GM12801 (cell line): ENCODE data around the gene KLC1.

ENCODE experiments used
- CTCF ChIP-seq: IDR thresholded peaks from one replicate; pipeline ENCODE4 v1.5.1; 2011; ENCODE audit warnings: control low read depth; ENCODE audit not compliant: insufficient read length; ENCODE audit errors: extremely low read depth

Gene KLC1

GRCh38 chr14:103738166-103738565, 109.2 kb downstream of the KLC1 start:
- no peak for TF ChIP-seq CTCF

GRCh38 chr14:103738701-103739451, 109.9 kb downstream of the KLC1 start:
- no peak for TF ChIP-seq CTCF

GRCh38 chr14:103739466-103739792, 110.4 kb downstream of the KLC1 start:
- no peak for TF ChIP-seq CTCF

- TF ChIP-seq CTCF = no peak
These were observed 110.9 kb downstream of the KLC1 start for GRCh38 chr14:103739793-103740501.

GRCh38 chr14:103740991-103741689, 112.1 kb downstream of the KLC1 start:
- no peak for TF ChIP-seq CTCF

- no peak for TF ChIP-seq CTCF
These were observed 112.9 kb downstream of the KLC1 start for GRCh38 chr14:103741876-103742275.

GRCh38 chr14:103742499-103743255, 113.7 kb downstream of the KLC1 start:
- no peak for TF ChIP-seq CTCF
